Right cardiac atrium (tissue), 5 donors: Measurements from ENCODE around the gene RASSF4. TPM values are rescaled to one million over a fixed set of nuclear protein-coding genes. Genes with fewer than 3 reads are reported as not detected.

Experiments used
- ATAC-seq, 2 donors: fragments of 200-7000 bp; cut with Tn5 transposase; one replicate each; pipeline versions ENCODE4 v1.8.0 to v1.9.1; 2020; ENCODE audit warnings: moderate library complexity in 2 of 2, mild to moderate bottlenecking in 1 of 2
- DNase-seq, 3 donors: peaks; one replicate each; pipeline ENCODE4 v3.0.0-alpha.2; 2020
- H3K27ac ChIP-seq: one replicate; pipeline ENCODE4 v1.5.1; 2013; ENCODE audit warnings: mild to moderate bottlenecking, low read length, control low read depth, moderate library complexity
- H3K27me3 ChIP-seq: one replicate; pipeline ENCODE4 v1.6.1; 2013; ENCODE audit not compliant: control insufficient read depth, insufficient read depth
- H3K4me1 ChIP-seq: one replicate; pipeline ENCODE4 v1.6.1; 2013; ENCODE audit warnings: low read length; ENCODE audit not compliant: control insufficient read depth, insufficient read depth
- H3K4me3 ChIP-seq: one replicate; pipeline ENCODE4 v1.5.1; 2013; ENCODE audit warnings: low read length, control low read depth
- H3K9me3 ChIP-seq: one replicate; pipeline ENCODE4 v1.6.1; 2013; ENCODE audit warnings: low read length; ENCODE audit not compliant: control insufficient read depth
- WGBS: extraction: QIAGEN DNeasy Blood & Tissue Kit; methylation state at CpG from one replicate; pipeline ENCODE4 v1.1.7; 2013; 5-methylcytosine and 5-hydroxymethylcytosine counted together
- intact Hi-C, 4 donors: fragments of 100-400 bp; cut with DNase I; formaldehyde crosslinking; loops; one replicate each; pipeline versions ENCODE4 v1.11.0 to v1.14.0; 2022 to 2023
- long read RNA-seq, 4 donors: library from polyadenylated mRNA; unstranded; transcript quantifications; one replicate each; pipeline ENCODE4 v2.0.0, GENCODE V29; 2020 to 2021
- polyA plus RNA-seq: library from polyadenylated mRNA; stranded (reverse); fragments of 200-250 nt; gene quantifications from one replicate; pipeline ENCODE4 v1.2.3, GENCODE V29; 2013
- total RNA-seq, 4 donors: library from RNA; stranded (reverse); fragmentation: NEBNext Ultra II Directional; extraction: Animal tissue kit (Norgen Biotek cat#: 25700); gene quantifications; one replicate each; pipeline ENCODE4 v1.2.1, GENCODE V29; 2021
- donor health status: healthy with polysubstance abuse.
- donor health status: DM: no; HTN: yes; CAD: no.
- donor health status: DM: no; HTN: no; CAD: no.
- donor health status: DM: no; HTN: yes; CAD: no; lungs with severe emphysema.
- donor health status: DM: yes; HTN: yes; CAD: no.

The RASSF4 gene
- total RNA-seq: 10 to 100 TPM; 57.9 to 92.1 (median 76.3) TPM
- 45.4 TPM for polyA plus RNA-seq
- long read RNA-seq, donor 1, full-length matches to known transcripts: 121 of 253 reads
- long read RNA-seq, donor 1, partial matches to known transcripts: 62 of 253 reads
- long read RNA-seq, donor 1, other reads (novel, unspliced or antisense): 70 of 253 reads
- long read RNA-seq, donor 2, full-length matches to known transcripts: 44 of 110 reads
- long read RNA-seq, donor 2, partial matches to known transcripts: 20 of 110 reads
- long read RNA-seq, donor 2, other reads (novel, unspliced or antisense): 46 of 110 reads
- long read RNA-seq, donor 3, full-length matches to known transcripts: 126 of 286 reads
- long read RNA-seq, donor 3, partial matches to known transcripts: 40 of 286 reads
- long read RNA-seq, donor 3, other reads (novel, unspliced or antisense): 120 of 286 reads
- long read RNA-seq, donor 4, full-length matches to known transcripts: 46 of 97 reads
- long read RNA-seq, donor 4, partial matches to known transcripts: 14 of 97 reads
- long read RNA-seq, donor 4, other reads (novel, unspliced or antisense): 37 of 97 reads

- intact Hi-C loops: no loop called here
- DNase-seq (peak; percentile 95 to 98 (median 98)), ATAC-seq (peak; percentile 95 to 96)
- Histone ChIP-seq H3K9me3 (no peaks in the 10 kb centered on the region), H3K4me1 (peaks cover 31% of the 10 kb centered on the region), H3K27me3 (no peaks in the 10 kb centered on the region), H3K4me3 (peak within 1 kb of the TSS; percentile 56), H3K27ac (peak within 1 kb of the TSS; percentile 92)
- WGBS: 1% methylated on average over 74 of the region's 74 CpGs
Measured at GRCh38 chr10:44959247-44960087, at the start of gene RASSF4. Gene RASSF4, plus strand, starts transcription at chr10:44959802. Its CDS starts 10,401 bp downstream, at chr10:44970203.

- Histone ChIP-seq H3K27me3 (no peaks in the 10 kb centered on the region), H3K4me3 (no peak overlapping the region)
- intact Hi-C loops: no loop called here
Measured at GRCh38 chr10:44909910-44910309, 49.7 kb upstream of the RASSF4 start.

GRCh38 chr10:44910602-44911001, 49.0 kb upstream of the RASSF4 start:
- H3K27me3 ChIP-seq: no peaks in the 10 kb centered on the region
- no peaks in the 10 kb centered on the region for H3K9me3 ChIP-seq
- H3K4me3 ChIP-seq: no peak overlapping the region
- intact Hi-C loops: no loop called here
- 56% methylated on average over 7 of the region's 7 CpGs for WGBS
- DNase-seq (no peak), ATAC-seq (no peak)
- no peak overlapping the region for H3K27ac ChIP-seq
- peaks cover 4% of the 10 kb centered on the region for H3K4me1 ChIP-seq

More at GRCh38 chr10:44909910-44910309, 49.7 kb upstream of the RASSF4 start:
- no peak overlapping the region for H3K27ac ChIP-seq
- DNase-seq (no peak), ATAC-seq (no peak)
- no peaks in the 10 kb centered on the region for H3K9me3 ChIP-seq
- WGBS: 61% methylated on average over 1 of the region's 1 CpG
- H3K4me1 ChIP-seq: peaks cover 4% of the 10 kb centered on the region

- DNase-seq: peak in 1 of 3 donors; percentile 65
- peaks cover 4% of the 10 kb centered on the region for H3K4me1 ChIP-seq
- peak; percentile 69 to 82 for ATAC-seq
- intact Hi-C loops: no loop called here
- no peaks in the 10 kb centered on the region for H3K27me3 ChIP-seq
- no peak within 1 kb of the TSS for H3K4me3 ChIP-seq
- H3K9me3 ChIP-seq: no peaks in the 10 kb centered on the region
- H3K27ac ChIP-seq: no peak within 1 kb of the TSS
- 36% methylated on average over 12 of the region's 12 CpGs for WGBS
Measured at GRCh38 chr10:44911081-44911540, 48.5 kb upstream of the RASSF4 start, which contains the start of gene TMEM72. Gene TMEM72, plus strand, starts transcription at chr10:44911337. Its CDS starts 176 bp downstream, at chr10:44911513.

- whole genome bisulfite sequencing: 90% methylated on average over 3 of the region's 3 CpGs
- Histone ChIP-seq H3K27me3 (no peaks in the 10 kb centered on the region), H3K27ac (no peak overlapping the region), H3K9me3 (no peaks in the 10 kb centered on the region), H3K4me3 (no peak overlapping the region), H3K4me1 (peaks cover 4% of the 10 kb centered on the region)
- intact Hi-C loops: no loop called here
- ATAC-seq (peak in 1 of 2 donors; percentile 5), DNase-seq (no peak)
Measured at GRCh38 chr10:44911951-44912350, 47.7 kb upstream of the RASSF4 start.

GRCh38 chr10:44913350-44914081, 46.1 kb upstream of the RASSF4 start:
- H3K27me3 ChIP-seq: no peaks in the 10 kb centered on the region
- intact Hi-C loops: no loop called here
- no peak for DNase-seq
- no peak overlapping the region for H3K4me3 ChIP-seq
- H3K9me3 ChIP-seq: no peaks in the 10 kb centered on the region
- ATAC-seq: no peak
- peaks cover 4% of the 10 kb centered on the region for H3K4me1 ChIP-seq
- H3K27ac ChIP-seq: no peak overlapping the region
- WGBS: 50% methylated on average over 12 of the region's 12 CpGs

GRCh38 chr10:44914891-44915290, 44.7 kb upstream of the RASSF4 start:
- H3K4me3 ChIP-seq: no peak overlapping the region
- H3K27me3 ChIP-seq: no peaks in the 10 kb centered on the region
- WGBS: 91% methylated on average over 2 of the region's 2 CpGs
- no peak for DNase-seq
- intact Hi-C loops: no loop called here
- no peak overlapping the region for H3K27ac ChIP-seq
- H3K4me1 ChIP-seq: peaks cover 4% of the 10 kb centered on the region
- no peak for ATAC-seq
- no peaks in the 10 kb centered on the region for H3K9me3 ChIP-seq

- no peak for DNase-seq
- intact Hi-C loops: no loop called here
- WGBS: 87% methylated on average over 2 of the region's 2 CpGs
Measured at GRCh38 chr10:44916429-44916828, 43.2 kb upstream of the RASSF4 start.

GRCh38 chr10:44917848-44918247, 41.8 kb upstream of the RASSF4 start:
- ATAC-seq (no peak), DNase-seq (no peak)
- Histone ChIP-seq H3K4me1 (no peaks in the 10 kb centered on the region), H3K9me3 (no peaks in the 10 kb centered on the region), H3K27me3 (no peaks in the 10 kb centered on the region), H3K4me3 (no peak overlapping the region), H3K27ac (no peak overlapping the region)
- intact Hi-C loops: no loop called here
- 79% methylated on average over 3 of the region's 3 CpGs for WGBS

More at GRCh38 chr10:44916429-44916828, 43.2 kb upstream of the RASSF4 start:
- H3K4me1 ChIP-seq: peaks cover under 1% of the 10 kb centered on the region
- no peak overlapping the region for H3K4me3 ChIP-seq
- no peak overlapping the region for H3K27ac ChIP-seq
- H3K27me3 ChIP-seq: no peaks in the 10 kb centered on the region
- no peaks in the 10 kb centered on the region for H3K9me3 ChIP-seq
- ATAC-seq: no peak

GRCh38 chr10:44920252-44920651, 39.4 kb upstream of the RASSF4 start:
- DNase-seq (no peak), ATAC-seq (no peak)
- Histone ChIP-seq H3K27ac (no peak overlapping the region), H3K4me1 (no peaks in the 10 kb centered on the region), H3K27me3 (no peaks in the 10 kb centered on the region), H3K9me3 (no peaks in the 10 kb centered on the region), H3K4me3 (no peak overlapping the region)
- intact Hi-C loops: no loop called here
- 90% methylated on average over 3 of the region's 3 CpGs for WGBS
